Central memory CD8-positive, alpha-beta T cell (primary cell): Measurements from ENCODE around the gene LARP6.
A peak's percentile ranks its signal among the peaks of the same experiment; 100 is the strongest.

Source experiments
- ATAC-seq: fragments of 150-1000 bp; cut with Tn5 transposase; replicated peaks from 2 replicates; pipeline ENCODE4 v1.10.0; 2022; ENCODE audit warnings: mild to moderate bottlenecking, moderate FRiP score, moderate number of reproducible peaks; ENCODE audit not compliant: poor library complexity, severe bottlenecking; ENCODE audit errors: extremely low read depth
- DNase-seq, 2 donors: peaks; one replicate each; pipeline ENCODE4 v3.0.0; 2021; ENCODE audit warnings: low spot score in 2 of 2
- H3K27ac Mint-ChIP-seq: one replicate; pipeline ENCODE4 v1.8.0; 2022; ENCODE audit warnings: low read depth, mild to moderate bottlenecking, moderate library complexity, mixed read lengths
- H3K27me3 Mint-ChIP-seq: one replicate; pipeline ENCODE4 v1.8.0; 2022; ENCODE audit warnings: mixed read lengths
- H3K36me3 Mint-ChIP-seq: one replicate; pipeline ENCODE4 v1.8.0; 2022; ENCODE audit warnings: mild to moderate bottlenecking, moderate library complexity, mixed read lengths; ENCODE audit not compliant: insufficient read depth
- H3K4me1 Mint-ChIP-seq: one replicate; pipeline ENCODE4 v1.8.0; 2022; ENCODE audit warnings: mixed read lengths
- H3K4me3 Mint-ChIP-seq: one replicate; pipeline ENCODE4 v1.8.0; 2022; ENCODE audit warnings: mild to moderate bottlenecking, moderate library complexity, mixed read lengths
- H3K9me3 Mint-ChIP-seq: one replicate; pipeline ENCODE4 v1.8.0; 2022; ENCODE audit warnings: mixed read lengths

Gene LARP6

DNA sequence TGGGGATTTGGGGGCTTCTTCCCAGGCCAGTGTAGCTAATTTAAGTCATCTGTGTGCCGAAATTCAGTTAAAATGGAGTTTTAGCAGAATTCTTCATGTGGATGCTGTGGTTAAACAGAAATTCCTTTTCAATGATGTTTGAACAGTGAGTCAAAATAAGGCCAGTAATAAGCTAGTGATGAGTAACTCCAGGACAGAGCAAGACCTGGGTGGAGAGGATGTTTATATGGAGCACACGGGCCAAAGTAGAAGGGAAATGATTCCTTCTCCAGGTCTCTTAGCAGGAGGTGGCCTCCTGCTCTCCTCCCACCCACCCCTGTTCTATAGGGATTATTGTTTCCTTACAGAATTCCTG lies 58.7 kb downstream of the LARP6 start:
- Mint-ChIP-seq H3K27ac (no peak overlapping the region), H3K4me3 (no peak overlapping the region), H3K36me3 (no peaks in the 10 kb centered on the region), H3K9me3 (no peaks in the 10 kb centered on the region), H3K4me1 (no peaks in the 10 kb centered on the region), H3K27me3 (peaks cover 44% of the 10 kb centered on the region)
- no peak for DNase-seq
- ATAC-seq = no peak

DNA sequence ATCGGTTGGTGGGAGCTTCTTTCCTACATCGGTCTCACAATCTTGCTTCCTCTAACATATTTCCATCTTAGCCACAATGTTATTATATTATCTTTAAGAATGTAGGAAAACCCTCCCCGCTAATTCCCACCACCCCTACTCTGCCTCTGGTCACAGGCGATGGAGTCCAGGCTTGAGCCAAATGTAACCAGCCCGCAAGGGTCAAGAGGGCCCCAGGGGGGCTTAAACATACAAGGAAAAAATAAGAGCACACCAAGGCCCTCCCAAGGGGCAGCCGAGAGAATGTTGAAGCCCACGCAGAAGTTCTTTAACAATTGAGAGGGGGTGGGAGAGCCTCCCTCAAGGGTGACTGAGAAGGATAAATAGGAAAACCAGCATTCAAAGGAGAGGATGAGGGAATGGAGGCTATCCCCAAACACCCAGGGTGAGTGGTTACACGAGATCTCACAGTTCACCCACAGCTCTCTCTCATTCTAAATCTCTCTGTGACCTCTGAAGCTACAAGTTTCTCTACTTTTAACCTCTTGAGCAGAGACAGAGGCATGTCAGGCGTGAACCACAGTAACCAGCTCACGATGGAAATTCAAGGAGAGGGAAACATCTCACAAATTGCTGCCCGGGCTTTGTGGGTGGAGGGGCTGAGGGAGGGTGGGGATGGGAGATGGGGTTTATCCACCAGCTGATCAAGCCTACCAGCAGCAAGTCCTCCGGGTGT lies 59.2 kb downstream of the LARP6 start:
- no peak overlapping the region for H3K4me3 Mint-ChIP-seq

GRCh38 chr15:70793694-70794093 lies 60.3 kb downstream of the LARP6 start:
- DNase-seq (no peak), ATAC-seq (no peak)
- H3K36me3 Mint-ChIP-seq = no peaks in the 10 kb centered on the region
- H3K4me1 Mint-ChIP-seq = no peaks in the 10 kb centered on the region
- H3K4me3 Mint-ChIP-seq = no peak overlapping the region
- no peaks in the 10 kb centered on the region for H3K9me3 Mint-ChIP-seq
- peaks cover 33% of the 10 kb centered on the region for H3K27me3 Mint-ChIP-seq
- H3K27ac Mint-ChIP-seq = no peak overlapping the region

More for the DNA sequence above, 59.2 kb downstream of the LARP6 start:
- ATAC-seq (no peak), DNase-seq (no peak)
- Mint-ChIP-seq H3K27ac (no peak overlapping the region), H3K36me3 (no peaks in the 10 kb centered on the region), H3K9me3 (no peaks in the 10 kb centered on the region), H3K27me3 (peaks cover 43% of the 10 kb centered on the region), H3K4me1 (no peaks in the 10 kb centered on the region)

DNA sequence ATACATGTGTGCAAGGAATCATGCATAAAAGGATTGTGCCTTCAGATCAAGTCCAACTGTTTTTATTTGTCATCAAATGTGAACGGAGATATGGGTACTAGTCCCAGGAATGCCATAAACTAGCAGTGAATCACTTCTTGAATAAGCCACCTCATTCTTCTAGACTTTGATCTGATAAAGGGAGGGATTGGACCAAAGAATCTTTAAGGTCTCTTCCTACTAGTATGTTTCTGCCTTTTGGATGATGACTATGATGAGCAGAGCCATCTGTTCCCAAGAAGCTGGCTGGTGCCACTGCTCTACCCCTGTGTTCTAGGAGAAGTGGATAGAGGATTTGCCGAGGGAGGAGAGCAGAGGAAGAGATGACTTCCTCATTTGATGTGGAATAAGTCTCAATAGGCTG lies 61.8 kb downstream of the LARP6 start:
- no peak for DNase-seq
- Mint-ChIP-seq H3K4me3 (no peak overlapping the region), H3K9me3 (no peaks in the 10 kb centered on the region), H3K36me3 (no peaks in the 10 kb centered on the region), H3K27me3 (peaks cover 18% of the 10 kb centered on the region), H3K4me1 (no peaks in the 10 kb centered on the region), H3K27ac (peak overlapping the region; percentile 68)
- ATAC-seq = no peak

DNA sequence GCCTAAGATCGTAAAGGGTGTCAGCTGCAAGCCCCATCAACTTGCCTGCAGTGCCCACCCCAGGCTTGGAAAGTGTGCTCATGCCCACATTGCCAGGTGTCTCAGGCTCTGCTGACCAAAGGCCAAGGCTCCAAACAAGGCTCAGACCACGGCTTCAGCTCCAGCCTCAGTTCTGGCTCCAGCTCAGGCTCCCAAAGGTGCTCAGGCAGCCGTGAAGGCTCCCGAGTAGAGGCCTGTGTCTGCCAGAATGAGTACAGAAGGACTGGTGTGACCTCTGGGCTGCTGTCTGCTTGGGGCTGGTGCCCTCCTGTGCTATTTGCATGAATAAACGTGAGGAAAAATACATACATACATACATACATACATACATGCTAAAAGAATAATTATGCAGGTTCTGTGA lies 62.7 kb downstream of the LARP6 start:
- Mint-ChIP-seq H3K36me3 (no peaks in the 10 kb centered on the region), H3K4me3 (no peak overlapping the region), H3K9me3 (no peaks in the 10 kb centered on the region), H3K27me3 (peaks cover 14% of the 10 kb centered on the region), H3K27ac (no peak overlapping the region), H3K4me1 (no peaks in the 10 kb centered on the region)
- DNase-seq = no peak
- no peak for ATAC-seq

DNA sequence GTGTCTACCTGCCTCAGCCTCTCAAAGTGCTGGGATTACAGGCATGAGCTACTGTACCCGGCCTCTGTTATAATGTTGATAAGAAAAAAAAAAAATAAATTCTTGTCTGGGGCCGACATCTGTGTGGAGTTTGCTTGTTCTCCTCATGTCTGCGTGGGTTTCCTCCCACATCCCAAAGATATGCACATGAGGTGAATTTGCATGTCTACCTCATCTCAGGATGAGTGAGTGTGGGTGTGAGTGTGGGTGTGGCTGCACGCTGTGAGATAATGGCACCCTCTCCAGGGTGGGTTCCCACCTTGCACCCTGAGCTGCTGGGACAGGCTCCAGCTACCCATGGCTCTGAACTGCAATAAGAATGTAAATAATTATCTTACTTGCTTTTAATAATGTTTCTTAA lies 64.7 kb downstream of the LARP6 start:
- Mint-ChIP-seq H3K27me3 (peaks cover 24% of the 10 kb centered on the region), H3K27ac (no peak overlapping the region), H3K4me1 (peaks cover 4% of the 10 kb centered on the region), H3K36me3 (no peaks in the 10 kb centered on the region), H3K9me3 (no peaks in the 10 kb centered on the region), H3K4me3 (no peak overlapping the region)
- DNase-seq (no peak), ATAC-seq (no peak)

DNA sequence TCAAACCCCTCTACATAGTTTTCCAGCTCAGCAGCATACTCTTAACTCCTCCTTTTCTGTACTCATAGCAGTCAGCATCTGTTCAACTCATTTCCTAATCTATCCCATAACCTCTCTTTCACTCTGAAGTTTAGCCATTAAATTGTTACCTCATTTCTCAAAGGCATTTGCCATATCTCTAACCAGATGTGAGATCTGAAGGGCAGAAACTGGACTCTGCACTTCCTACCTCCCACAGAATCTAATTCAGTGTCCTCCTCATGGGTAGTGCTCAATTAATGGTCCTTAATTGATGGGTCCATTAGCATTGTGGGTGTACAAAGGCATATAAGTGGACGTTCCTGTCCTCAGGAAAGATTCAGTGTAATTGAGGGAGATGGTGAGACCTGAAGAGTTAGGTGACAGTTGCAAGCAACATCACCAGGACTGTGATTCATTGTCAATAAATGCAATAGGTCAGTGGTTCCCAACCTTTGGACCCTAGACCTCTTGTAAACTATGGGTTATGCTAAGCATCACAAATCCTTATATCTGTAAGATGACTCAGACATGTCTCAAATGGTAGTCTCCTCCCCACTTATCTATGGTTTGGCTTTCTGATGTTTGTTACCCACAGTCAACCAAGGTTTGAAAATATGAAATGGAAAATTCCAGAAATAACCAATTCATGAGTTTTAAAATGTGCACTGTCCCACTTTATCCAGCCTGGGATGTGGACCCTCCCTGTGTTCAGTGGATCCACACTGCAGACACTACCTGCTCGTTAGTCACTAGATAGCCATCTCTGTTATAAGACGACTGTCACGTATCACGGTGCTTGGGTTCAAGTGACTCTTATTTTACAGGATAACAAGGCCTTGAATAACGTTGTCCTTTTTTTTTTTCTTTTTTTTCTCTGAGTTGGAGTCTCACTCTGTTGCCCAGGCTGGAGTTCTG lies 65.6 kb downstream of the LARP6 start:
- ATAC-seq = no peak

GRCh38 chr15:70786996-70787395 lies 67.0 kb downstream of the LARP6 start:
- no peak overlapping the region for H3K27ac Mint-ChIP-seq
- no peaks in the 10 kb centered on the region for H3K9me3 Mint-ChIP-seq
- ATAC-seq = no peak

More for the DNA sequence above, 65.6 kb downstream of the LARP6 start:
- Mint-ChIP-seq H3K4me3 (no peak overlapping the region), H3K27ac (no peak overlapping the region), H3K4me1 (peaks cover 4% of the 10 kb centered on the region), H3K9me3 (no peaks in the 10 kb centered on the region), H3K36me3 (no peaks in the 10 kb centered on the region), H3K27me3 (peaks cover 31% of the 10 kb centered on the region)
- no peak for DNase-seq

GRCh38 chr15:70783610-70784022 lies 70.3 kb downstream of the LARP6 start:
- DNase-seq = no peak
- peaks cover 4% of the 10 kb centered on the region for H3K4me1 Mint-ChIP-seq
- no peak overlapping the region for H3K4me3 Mint-ChIP-seq
- H3K36me3 Mint-ChIP-seq = no peaks in the 10 kb centered on the region
- H3K27ac Mint-ChIP-seq = no peak overlapping the region
- ATAC-seq = no peak
- H3K9me3 Mint-ChIP-seq = no peaks in the 10 kb centered on the region
- peaks cover 44% of the 10 kb centered on the region for H3K27me3 Mint-ChIP-seq

More at GRCh38 chr15:70786996-70787395, 67.0 kb downstream of the LARP6 start:
- H3K27me3 Mint-ChIP-seq = peaks cover 19% of the 10 kb centered on the region
- no peak overlapping the region for H3K4me3 Mint-ChIP-seq
- H3K36me3 Mint-ChIP-seq = no peaks in the 10 kb centered on the region
- DNase-seq = no peak
- peaks cover 4% of the 10 kb centered on the region for H3K4me1 Mint-ChIP-seq

DNA sequence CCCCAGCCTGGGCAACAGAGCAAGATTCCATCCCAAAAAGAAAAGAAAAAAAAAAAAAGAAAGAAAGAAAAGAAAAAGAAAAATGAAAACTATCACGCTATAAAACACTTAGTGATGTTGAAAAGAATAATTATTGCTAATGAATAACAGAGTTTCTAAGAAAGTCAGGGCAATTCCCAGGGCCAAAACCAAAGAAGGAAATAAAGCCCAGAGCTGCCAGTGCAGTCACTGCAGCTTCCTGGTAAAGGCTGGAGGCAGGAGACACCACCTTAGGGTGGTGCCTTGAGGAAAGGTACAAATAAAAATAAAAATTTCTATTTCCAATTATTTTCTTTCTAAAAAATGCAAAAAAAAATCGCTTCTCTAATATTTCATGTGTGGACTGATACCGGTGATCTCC lies 70.9 kb downstream of the LARP6 start:
- ATAC-seq = no peak
- H3K9me3 Mint-ChIP-seq = no peaks in the 10 kb centered on the region
- no peak overlapping the region for H3K27ac Mint-ChIP-seq
- H3K4me3 Mint-ChIP-seq = no peak overlapping the region
- DNase-seq = no peak
- peaks cover 4% of the 10 kb centered on the region for H3K4me1 Mint-ChIP-seq
- peaks cover 48% of the 10 kb centered on the region for H3K27me3 Mint-ChIP-seq
- no peaks in the 10 kb centered on the region for H3K36me3 Mint-ChIP-seq

GRCh38 chr15:70781236-70781635 lies 72.7 kb downstream of the LARP6 start:
- DNase-seq (no peak), ATAC-seq (no peak)
- Mint-ChIP-seq H3K9me3 (no peaks in the 10 kb centered on the region), H3K4me1 (peaks cover 4% of the 10 kb centered on the region), H3K27me3 (peaks cover 63% of the 10 kb centered on the region), H3K36me3 (no peaks in the 10 kb centered on the region), H3K4me3 (no peak overlapping the region), H3K27ac (no peak overlapping the region)
